IPS DF 19.7 (cell line): ENCODE results near the gene MTMR10.

Experiments
- DNase-seq: peaks from one replicate; pipeline ENCODE4 v3.0.0-alpha.2; 2013; ENCODE audit warnings: low read depth, low spot score

Gene MTMR10

GRCh38 chr15:31012455-31012854 is 21.0 kb upstream of the MTMR10 start:
- DNase-seq = no peak

- no peak for DNase-seq
These were observed 18.6 kb upstream of the MTMR10 start for GRCh38 chr15:31010036-31010435.

- no peak for DNase-seq
These were observed 14.2 kb upstream of the MTMR10 start for GRCh38 chr15:31005660-31006059.

- no peak for DNase-seq
These were observed 12.8 kb upstream of the MTMR10 start for GRCh38 chr15:31004220-31004733.

- DNase-seq = no peak
These were observed 10.3 kb upstream of the MTMR10 start for GRCh38 chr15:31001702-31002101.

GRCh38 chr15:30999729-31000128 is 8.3 kb upstream of the MTMR10 start:
- DNase-seq = no peak

GRCh38 chr15:30997270-30997669 is 5.8 kb upstream of the MTMR10 start:
- no peak for DNase-seq

GRCh38 chr15:30992249-30992864 is 929 bp upstream of the MTMR10 start:
- no peak for DNase-seq

GRCh38 chr15:30990446-30991254 is 778 bp downstream of the MTMR10 start:
- no peak for DNase-seq

- no peak for DNase-seq
These were observed 1.4 kb downstream of the MTMR10 start for GRCh38 chr15:30990036-30990435.

- DNase-seq = no peak
These were observed 6.3 kb downstream of the MTMR10 start for GRCh38 chr15:30985081-30985531.

GRCh38 chr15:30984542-30984941 is 6.9 kb downstream of the MTMR10 start:
- no peak for DNase-seq

GRCh38 chr15:30984118-30984517 is 7.3 kb downstream of the MTMR10 start:
- DNase-seq = no peak

- DNase-seq = no peak
These were observed 12.0 kb downstream of the MTMR10 start for GRCh38 chr15:30979457-30979856.

GRCh38 chr15:30978328-30978727 is 13.1 kb downstream of the MTMR10 start:
- DNase-seq = no peak

GRCh38 chr15:30974112-30974511 is 17.3 kb downstream of the MTMR10 start:
- no peak for DNase-seq

- DNase-seq = no peak
These were observed 18.0 kb downstream of the MTMR10 start for GRCh38 chr15:30973379-30973778.

GRCh38 chr15:30969724-30970123 is 21.7 kb downstream of the MTMR10 start:
- DNase-seq = no peak

GRCh38 chr15:30963681-30964080 is 27.7 kb downstream of the MTMR10 start:
- DNase-seq = no peak

GRCh38 chr15:30962659-30963058 is 28.8 kb downstream of the MTMR10 start:
- DNase-seq = no peak

- no peak for DNase-seq
These were observed 29.3 kb downstream of the MTMR10 start for GRCh38 chr15:30962079-30962478.

- no peak for DNase-seq
These were observed 33.2 kb downstream of the MTMR10 start for GRCh38 chr15:30958219-30958618.
